ENCODE data around the gene SCN5A. TPM values are rescaled to one million over a fixed set of nuclear protein-coding genes. Genes with fewer than 3 reads are reported as not detected.

The SCN5A gene
- total and polyA plus RNA-seq, 2 of the 13 experiments (the other 11 are each of a cell fraction or from before 2014, with no cell fraction given): 0.22 TPM; not detected in 1

- TF ChIP-seq TERF1 (CRISPR knock-in tag; IDR thresholded peaks at IDR 0.05) (no peak), ZNF251 (CRISPR knock-in tag; IDR thresholded peaks at IDR 0.05) (no peak), ZNF75D (CRISPR knock-in tag; IDR thresholded peaks at IDR 0.05; ENCODE audit: borderline replicate concordance) (no peak), SCMH1 (CRISPR knock-in tag; IDR thresholded peaks at IDR 0.05; ENCODE audit: borderline replicate concordance) (no peak), DPF2 (CRISPR knock-in tag; IDR thresholded peaks at IDR 0.05; ENCODE audit: borderline replicate concordance, low read depth) (no peak), KDM3A (CRISPR knock-in tag; IDR thresholded peaks at IDR 0.05; ENCODE audit: low read depth) (no peak), STAT6 (CRISPR knock-in tag; IDR thresholded peaks at IDR 0.05; ENCODE audit: borderline replicate concordance) (no peak)
Measured at GRCh38 chr3:38536671-38537070, 112.8 kb downstream of the SCN5A start (continued).

GRCh38 chr3:38534604-38535003, 114.9 kb downstream of the SCN5A start:
- TF ChIP-seq MAFK (conservative IDR thresholded peaks at IDR 0.05 in 1 of 2, IDR thresholded peaks at IDR 0.05 in 1 of 2; ENCODE audit: low read length in 2 of 2) (peak; percentile 61 to 78), FOXA1 (IDR thresholded peaks at IDR 0.05) (no peak), FOXA1 (CRISPR knock-in tag; IDR thresholded peaks at IDR 0.05) (no peak), MAFF (IDR thresholded peaks at IDR 0.05; ENCODE audit: low read depth, low read length) (peak; percentile 42; the same call in 1 of the 2 replicates)
- no peaks in the 10 kb centered on the region for H3K9me3 ChIP-seq (ENCODE audit: low read length)
- no peaks in the 10 kb centered on the region for H3K27me3 ChIP-seq (ENCODE audit: control insufficient read depth in 1 of 2, insufficient read depth in 2 of 2, low read length in 2 of 2)
- no peak overlapping the region for H2AFZ ChIP-seq (ENCODE audit: low read length)
- H3K9ac ChIP-seq (ENCODE audit: insufficient read depth, low read depth, low read length): no peak overlapping the region
- no peak overlapping the region for H3K4me2 ChIP-seq (ENCODE audit: low read depth, low read length)
- ChIA-PET POLR2A (no interaction called here), CTCF (ENCODE audit: low intra/inter-chr PET ratio, low total read pairs) (no interaction called here)
- H3K79me2 ChIP-seq (ENCODE audit: insufficient read depth, low read length): no peaks in the 10 kb centered on the region
- in situ Hi-C loops (cut with HindIII; ENCODE audit: extremely low pct_ligation_motif_present, low pct_unique_long_range_greater_than_20kb) (loop anchor here (5.0 kb wide), 1 partner anchor 113 kb away; the partner anchor contains the start of gene SCN5A), intact Hi-C loops (cut with micrococcal nuclease; ENCODE audit: unreplicated experiment) (no loop called here)
- H3K27ac ChIP-seq (ENCODE audit: extremely low read length, insufficient read depth, low read length): no peak overlapping the region
- FAIRE-seq: no peak
- no TSS peak for BruUV-seq (replicated peaks)
- no peaks in the 10 kb centered on the region for H3K36me3 ChIP-seq (replicated peaks in 1 of 2; ENCODE audit: control insufficient read depth in 1 of 2, insufficient read depth in 2 of 2, low read length in 2 of 2)
- no peak for ATAC-seq
- DNase-seq (ENCODE audit: low spot score): no peak
- no peak overlapping the region for H3K4me3 ChIP-seq (replicated peaks in 1 of 3; ENCODE audit: insufficient read depth in 1 of 3, low read depth in 2 of 3, low read length in 3 of 3)
- no peaks in the 10 kb centered on the region for H3K4me1 ChIP-seq (ENCODE audit: insufficient read depth, low read length)
- H4K20me1 ChIP-seq (ENCODE audit: insufficient read depth, low read length): no peaks in the 10 kb centered on the region
- WGBS (ENCODE audit: low lambda C conversion rate): 96% methylated on average over 7 of the region's 7 CpGs
